Midbrain (tissue), 1 donor: ENCODE results near the gene B3GALT6.

ENCODE experiments used
- DNase-seq: peaks from one replicate; lab custom pipeline; 2025; lab: John Stamatoyannopoulos, UW

Gene B3GALT6

GRCh38 chr1:1202831-1203560 is 29.0 kb upstream of the B3GALT6 start:
- no peak for DNase-seq

GRCh38 chr1:1203561-1204424 is 28.2 kb upstream of the B3GALT6 start:
- no peak for DNase-seq

GRCh38 chr1:1204425-1204920 is 27.6 kb upstream of the B3GALT6 start:
- DNase-seq: no peak

DNA sequence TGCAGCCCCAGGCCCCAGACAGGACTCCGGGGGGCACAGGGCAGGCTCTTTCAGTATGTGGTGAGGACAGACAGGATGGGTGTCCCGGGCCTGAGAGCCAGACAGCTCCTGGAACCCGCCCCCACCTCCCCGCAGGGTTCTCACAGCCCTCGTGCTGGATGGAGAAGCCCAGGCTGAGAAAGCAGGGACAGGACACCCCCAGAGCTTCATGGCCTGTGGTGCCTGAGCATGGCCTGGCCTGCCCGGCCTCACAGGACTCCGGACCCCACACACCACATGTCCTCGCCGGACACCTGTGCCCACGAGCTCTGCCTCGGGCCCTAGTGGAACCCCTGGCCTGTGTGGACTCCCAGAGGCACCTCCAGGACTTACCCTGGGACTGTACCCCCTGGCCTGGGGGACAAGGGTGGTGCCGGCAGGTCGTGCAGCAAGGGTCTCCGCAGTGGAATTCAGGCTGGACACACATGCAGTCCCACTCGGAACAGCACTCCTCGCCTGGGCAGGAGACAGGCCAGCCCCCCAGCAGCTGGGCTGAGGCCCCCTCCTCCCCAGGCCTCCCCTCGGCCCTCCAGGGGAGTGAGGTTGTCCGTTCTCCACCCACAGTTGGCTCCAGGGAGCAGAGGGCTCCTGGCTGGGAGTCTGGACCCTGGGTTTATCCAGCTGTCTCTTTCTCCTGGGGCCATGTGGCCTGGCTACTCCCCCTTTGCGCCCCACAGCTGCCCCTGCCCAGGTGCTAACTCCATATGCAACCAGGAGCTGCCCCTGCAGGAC is 26.9 kb upstream of the B3GALT6 start:
- no peak for DNase-seq

DNA sequence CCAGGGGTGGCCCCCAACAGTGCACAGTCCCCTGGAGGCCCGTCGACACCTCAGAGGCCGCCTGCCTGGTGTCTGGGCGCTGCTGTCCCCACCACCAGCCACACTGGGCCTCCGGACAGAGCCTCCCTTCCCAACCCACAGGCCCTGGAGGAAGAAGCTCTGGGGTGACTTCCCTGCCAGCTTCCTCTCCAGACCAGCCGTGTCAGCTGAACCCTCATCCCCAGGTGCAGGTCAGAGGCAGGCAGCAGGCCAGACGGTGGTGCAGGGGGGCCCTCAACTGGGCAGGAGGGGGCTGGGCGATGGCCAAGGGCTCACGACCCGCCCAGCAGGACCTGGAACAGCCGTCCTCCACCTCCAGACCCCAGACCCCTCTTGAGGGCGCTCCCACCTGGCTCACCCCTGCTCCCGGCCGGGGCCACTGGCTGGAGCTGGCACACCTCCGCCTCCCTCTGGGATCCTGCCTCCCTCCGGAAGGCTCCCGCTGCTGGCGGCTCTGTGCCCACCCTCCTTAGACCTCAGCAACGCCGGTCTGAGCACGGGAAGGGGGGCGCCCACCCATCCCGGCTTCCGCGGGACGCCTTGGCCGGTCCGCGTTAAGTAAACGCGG is 26.2 kb upstream of the B3GALT6 start:
- DNase-seq: no peak

GRCh38 chr1:1206376-1206965 is 25.6 kb upstream of the B3GALT6 start, which contains the start of gene TNFRSF18:
TSS of gene TNFRSF18 (minus strand) at chr1:1206592. CDS start at chr1:1206571, 21 bp downstream.
- DNase-seq: no peak

DNA sequence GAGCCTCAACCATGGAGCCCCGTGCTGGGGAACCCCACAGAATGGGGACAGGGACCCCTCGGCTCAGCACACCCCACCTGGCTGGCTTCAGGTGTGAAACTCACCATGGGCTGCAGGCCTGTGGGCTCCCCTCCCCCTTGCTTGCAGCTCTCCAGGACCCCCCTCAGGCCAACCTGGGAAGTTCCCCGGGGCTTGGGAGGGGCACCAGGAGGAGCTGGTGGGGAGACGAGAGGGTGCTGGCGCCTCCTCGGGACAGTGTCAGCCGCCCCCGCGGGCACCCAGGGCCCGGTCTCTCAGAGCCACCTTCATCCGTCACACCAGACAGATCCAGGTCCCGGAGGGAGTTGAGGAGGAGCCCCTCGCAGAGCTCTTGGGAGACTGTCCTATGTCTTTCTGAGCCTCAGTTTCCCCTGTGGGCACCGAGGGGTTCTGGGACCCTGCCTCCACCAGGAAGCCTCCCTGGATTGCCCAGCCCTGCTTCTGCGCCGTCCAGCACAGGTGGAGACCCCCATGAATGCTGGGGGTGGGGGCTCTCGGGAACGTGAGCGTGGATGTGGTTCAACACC is 25.0 kb upstream of the B3GALT6 start:
- no peak for DNase-seq

DNA sequence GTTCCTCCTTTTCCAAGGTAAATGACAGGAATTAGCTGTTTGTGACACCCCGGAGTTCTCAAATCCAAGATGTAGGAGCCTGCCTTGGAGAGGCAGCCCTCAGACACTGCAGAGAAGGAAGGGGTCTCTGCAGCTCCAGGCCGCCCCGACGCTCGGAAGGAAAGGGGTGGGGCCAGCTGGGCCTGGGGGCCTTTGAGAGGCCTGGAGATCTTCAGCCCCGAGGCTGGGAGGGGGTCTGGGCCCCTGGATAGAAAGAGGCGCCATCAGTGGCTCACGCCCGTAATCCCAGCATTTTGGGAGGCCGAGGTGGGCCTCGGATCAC is 24.5 kb upstream of the B3GALT6 start:
- DNase-seq: no peak

GRCh38 chr1:1208713-1209433 is 23.2 kb upstream of the B3GALT6 start:
- DNase-seq: no peak

DNA sequence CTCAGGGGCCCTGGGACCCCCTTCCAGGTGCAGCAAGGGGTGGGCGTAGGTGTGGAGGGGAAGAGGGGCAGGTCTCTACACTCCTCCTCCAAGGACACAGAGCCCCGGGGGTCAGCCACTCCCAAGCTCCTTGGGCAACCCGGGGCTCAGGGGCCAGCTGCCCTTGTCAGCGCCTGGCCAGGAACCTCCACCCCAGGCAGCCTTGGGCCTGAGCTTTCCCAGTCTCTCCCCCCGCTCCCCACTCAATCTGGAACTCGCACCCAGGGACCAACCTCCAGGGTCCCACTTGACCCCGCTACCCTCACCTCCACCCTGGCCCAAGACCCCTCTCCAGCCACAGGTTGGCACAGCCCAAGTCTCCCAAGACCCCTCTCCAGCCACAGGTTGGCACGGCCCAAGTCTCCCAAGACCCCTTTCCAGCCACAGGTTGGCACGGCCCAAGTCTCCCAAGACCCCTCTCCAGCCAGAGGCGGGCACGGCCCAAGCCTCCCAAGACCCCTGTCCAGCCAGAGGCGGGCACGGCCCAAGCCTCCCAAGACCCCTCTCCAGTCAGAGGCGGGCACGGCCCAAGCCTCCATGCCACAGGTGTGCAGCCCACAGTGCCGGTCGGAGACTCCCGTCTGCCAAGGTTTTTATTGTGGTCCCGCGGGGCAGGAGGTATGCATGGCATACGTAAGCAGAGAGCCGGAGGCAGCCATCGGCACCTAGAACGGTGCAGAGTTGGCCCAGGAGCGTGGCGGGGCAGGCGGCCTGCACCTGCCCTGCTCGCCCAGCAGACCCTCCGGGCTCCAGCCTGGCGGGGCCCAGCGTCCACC is 21.1 kb upstream of the B3GALT6 start:
- no peak for DNase-seq

- no peak for DNase-seq
Measured at GRCh38 chr1:1211541-1212441, 20.2 kb upstream of the B3GALT6 start.

GRCh38 chr1:1212780-1213344 is 19.2 kb upstream of the B3GALT6 start:
- DNase-seq: no peak

DNA sequence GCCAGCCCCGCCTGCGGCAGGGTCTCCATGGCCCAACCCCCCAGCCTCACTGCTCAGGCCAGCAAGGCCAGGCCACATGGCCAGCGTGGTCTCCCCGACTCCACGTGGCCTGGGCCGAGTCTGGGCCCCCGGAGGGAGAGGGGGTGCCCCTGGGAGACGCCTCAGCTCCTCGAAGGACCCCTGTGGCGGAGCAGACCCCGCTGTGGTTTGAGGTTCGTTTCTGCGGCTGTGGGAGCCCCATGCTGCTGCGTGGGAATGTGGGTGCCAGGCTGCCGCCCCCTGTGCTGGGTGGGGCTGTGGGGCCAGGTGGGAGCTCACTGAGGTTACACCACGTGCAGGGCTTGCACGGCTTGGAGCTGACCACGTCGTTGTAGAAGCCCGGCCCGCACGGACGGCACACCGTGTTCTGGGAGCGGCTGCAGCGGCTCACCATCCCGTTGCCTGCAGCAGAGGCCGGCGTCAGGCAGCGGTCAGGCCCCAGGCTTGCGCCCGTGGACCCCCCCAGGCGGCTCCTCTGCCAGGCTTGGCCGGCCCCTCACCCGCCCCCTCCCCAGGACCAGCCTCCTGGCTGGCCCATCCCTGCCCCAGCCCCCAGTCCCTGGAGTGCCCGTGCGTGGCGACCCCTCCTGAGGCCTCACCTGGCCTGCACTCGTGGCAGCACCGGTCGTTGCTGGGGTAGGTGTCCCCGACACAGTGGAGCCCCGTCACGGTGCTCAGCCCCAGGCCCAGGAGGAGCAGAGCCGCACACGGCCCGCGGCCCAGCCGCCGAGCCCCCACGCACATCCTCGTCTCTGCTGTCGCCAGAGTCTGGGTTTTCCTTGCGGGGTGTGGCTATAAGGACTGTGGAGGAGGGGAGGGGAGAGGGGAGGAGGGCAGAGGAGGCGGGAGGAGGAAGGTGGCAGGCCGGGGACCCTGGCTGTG is 18.4 kb upstream of the B3GALT6 start, which contains the start of gene TNFRSF4:
Gene TNFRSF4, minus strand, starts transcription at position 809 of the 921 bp plus-strand sequence. Its CDS starts 26 bp downstream, at position 783.
- no peak for DNase-seq

GRCh38 chr1:1215080-1215676 is 16.9 kb upstream of the B3GALT6 start:
- no peak for DNase-seq

GRCh38 chr1:1215881-1216605 is 16.0 kb upstream of the B3GALT6 start:
- no peak for DNase-seq
